Measurements from ENCODE around the gene SMIM24.

DNA sequence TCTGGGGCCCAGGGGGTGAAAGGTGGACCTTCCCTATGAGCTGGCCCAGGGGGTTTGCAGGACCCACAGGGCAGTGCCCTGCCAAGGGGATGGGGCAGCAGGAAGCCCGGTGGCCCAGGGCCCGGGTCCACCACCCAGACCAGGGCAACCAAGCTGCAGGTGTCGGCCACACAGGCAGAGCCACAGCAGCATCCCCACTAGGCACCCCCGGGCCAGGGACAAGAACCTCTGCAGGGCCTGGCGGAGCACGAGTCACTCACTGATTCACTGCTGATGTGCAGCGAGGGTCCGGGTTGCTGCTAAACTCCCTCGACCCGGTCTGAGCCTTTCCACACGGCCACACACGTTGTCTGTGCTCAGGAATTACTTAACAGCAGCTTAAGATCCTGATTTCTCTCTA, 34.6 kb upstream of the SMIM24 start:
- TF ChIP-seq, protein P1, sequence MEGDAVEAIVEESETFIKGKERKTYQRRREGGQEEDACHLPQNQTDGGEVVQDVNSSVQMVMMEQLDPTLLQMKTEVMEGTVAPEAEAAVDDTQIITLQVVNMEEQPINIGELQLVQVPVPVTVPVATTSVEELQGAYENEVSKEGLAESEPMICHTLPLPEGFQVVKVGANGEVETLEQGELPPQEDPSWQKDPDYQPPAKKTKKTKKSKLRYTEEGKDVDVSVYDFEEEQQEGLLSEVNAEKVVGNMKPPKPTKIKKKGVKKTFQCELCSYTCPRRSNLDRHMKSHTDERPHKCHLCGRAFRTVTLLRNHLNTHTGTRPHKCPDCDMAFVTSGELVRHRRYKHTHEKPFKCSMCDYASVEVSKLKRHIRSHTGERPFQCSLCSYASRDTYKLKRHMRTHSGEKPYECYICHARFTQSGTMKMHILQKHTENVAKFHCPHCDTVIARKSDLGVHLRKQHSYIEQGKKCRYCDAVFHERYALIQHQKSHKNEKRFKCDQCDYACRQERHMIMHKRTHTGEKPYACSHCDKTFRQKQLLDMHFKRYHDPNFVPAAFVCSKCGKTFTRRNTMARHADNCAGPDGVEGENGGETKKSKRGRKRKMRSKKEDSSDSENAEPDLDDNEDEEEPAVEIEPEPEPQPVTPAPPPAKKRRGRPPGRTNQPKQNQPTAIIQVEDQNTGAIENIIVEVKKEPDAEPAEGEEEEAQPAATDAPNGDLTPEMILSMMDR (IDR thresholded peaks at IDR 0.05; ENCODE audit: low read depth, low read length): no peak
- TF ChIP-seq EZH2phosphoT487 (IDR thresholded peaks at IDR 0.05; ENCODE audit: low read depth): no peak
